CD4-positive, alpha-beta memory T cell (primary cell): ENCODE results near the gene AP3D1. TPM values are rescaled to one million over a fixed set of nuclear protein-coding genes. Genes with fewer than 3 reads are reported as not detected.

ENCODE experiments used
- CTCF ChIA-PET: fragments of 350-600 bp; sonication (Branson Sonifier 250); formaldehyde crosslinking; loops from one replicate; lab custom pipeline; 2021; ENCODE audit warnings: inconsistent platforms; ENCODE audit not compliant: partially characterized antibody; lab: Charles Lee
- POLR2A ChIA-PET: fragments of 350-600 bp; sonication (Branson Sonifier 250); formaldehyde crosslinking; loops from one replicate; lab custom pipeline; 2021; ENCODE audit not compliant: partially characterized antibody; lab: Charles Lee
- DNase-seq, 5 donors: peaks; one replicate each; pipeline versions ENCODE4 v3.0.0 to v3.0.0-alpha.2; 2020 to 2022; ENCODE audit warnings: mixed read lengths in 1 of 5
- H3K27ac ChIP-seq: one replicate; pipeline ENCODE4 v1.7.0; 2013; ENCODE audit warnings: low read depth, low read length
- H3K27me3 ChIP-seq: 2 replicates; pipeline ENCODE4 v1.7.0; 2013; ENCODE audit warnings: mild to moderate bottlenecking, low read length, moderate library complexity; ENCODE audit not compliant: insufficient read depth
- H3K36me3 ChIP-seq: 2 replicates; pipeline ENCODE4 v1.7.0; 2013; ENCODE audit warnings: mild to moderate bottlenecking, low read length, moderate library complexity; ENCODE audit not compliant: insufficient read depth
- H3K4me1 ChIP-seq: 2 replicates; pipeline ENCODE4 v1.7.0; 2013; ENCODE audit warnings: mild to moderate bottlenecking, low read length, moderate library complexity; ENCODE audit not compliant: insufficient read depth
- H3K4me3 ChIP-seq, 2 donors: one replicate each; pipeline ENCODE4 v1.7.0; 2013; ENCODE audit warnings: low read length in 2 of 2, mild to moderate bottlenecking in 1 of 2
- H3K9me3 ChIP-seq, 2 donors: one replicate each; pipeline ENCODE4 v1.7.0; 2013; ENCODE audit warnings: low read length in 2 of 2, control low read depth in 1 of 2; ENCODE audit not compliant: control insufficient read depth in 1 of 2
- H3K27ac Mint-ChIP-seq, 7 donors: one replicate each; pipeline ENCODE4 v1.8.0; 2020 to 2021; ENCODE audit warnings: mixed read lengths in 7 of 7, mild to moderate bottlenecking in 6 of 7, inconsistent platforms in 3 of 7, moderate library complexity in 3 of 7
- H3K27me3 Mint-ChIP-seq, 2 donors: one replicate each; pipeline ENCODE4 v1.8.0; 2020 to 2021; ENCODE audit warnings: mixed read lengths in 2 of 2
- H3K36me3 Mint-ChIP-seq, 2 donors: one replicate each; pipeline ENCODE4 v1.8.0; 2020 to 2021; ENCODE audit warnings: mixed read lengths in 2 of 2, inconsistent platforms in 1 of 2, mild to moderate bottlenecking in 1 of 2
- H3K4me1 Mint-ChIP-seq, 4 donors: one replicate each; pipeline ENCODE4 v1.8.0; 2020 to 2021; ENCODE audit warnings: mixed read lengths in 4 of 4, mild to moderate bottlenecking in 1 of 4
- H3K4me3 Mint-ChIP-seq, 8 donors: one replicate each; pipeline ENCODE4 v1.8.0; 2020 to 2021; ENCODE audit warnings: mixed read lengths in 8 of 8, mild to moderate bottlenecking in 7 of 8, moderate library complexity in 6 of 8, inconsistent platforms in 3 of 8
- H3K9me3 Mint-ChIP-seq, 8 donors: one replicate each; pipeline ENCODE4 v1.8.0; 2020 to 2021; ENCODE audit warnings: mixed read lengths in 8 of 8, mild to moderate bottlenecking in 5 of 8, inconsistent platforms in 3 of 8, moderate library complexity in 1 of 8
- intact Hi-C: fragments of 100-400 bp; cut with micrococcal nuclease; formaldehyde crosslinking; loops from one replicate; pipeline ENCODE4 v1.15.1; 2023
- polyA plus RNA-seq, 2 donors: library from polyadenylated mRNA; unstranded; fragments of 300-500 nt; fragmentation: Illumina TruSeq; gene quantifications; one replicate each; pipeline ENCODE4 v1.2.3, GENCODE V29; 2021
- total RNA-seq, 2 experiments: library from RNA; stranded (reverse); gene quantifications; one replicate each; pipeline ENCODE4 v1.2.3, GENCODE V29; 2021

AP3D1 gene
- total and polyA plus RNA-seq, 4 experiments from 2014 or later, result 6.7 to 87.2 (median 69.8) TPM

- peak overlapping the region; percentile 97 for H3K27ac ChIP-seq
- H3K36me3 Mint-ChIP-seq, result peaks cover 0 to 4% of the 10 kb centered on the region in 2 donors
- H3K27me3 ChIP-seq, result no peaks in the 10 kb centered on the region
- H3K27ac Mint-ChIP-seq, result peak overlapping the region; percentile 97 to 99 (median 99)
- H3K9me3 Mint-ChIP-seq, result no peaks in the 10 kb centered on the region
- H3K4me3 ChIP-seq, result peak overlapping the region; percentile 2 to 87
- no peak for DNase-seq
- no peaks in the 10 kb centered on the region for H3K36me3 ChIP-seq
- no peaks in the 10 kb centered on the region for H3K9me3 ChIP-seq
- no peaks in the 10 kb centered on the region for H3K27me3 Mint-ChIP-seq
- intact Hi-C loops, result loop anchor here (1.0 to 2.0 kb wide), 4 partner anchors 10 to 42 kb away; partner anchors contain the start of genes IZUMO4, MKNK2 and MOB3A
- CTCF ChIA-PET, result interaction anchor here (1.5 to 2.9 kb wide), 2 partner anchors 9 kb away, joined by 5 to 9 read pairs; no protein-coding TSS in a partner anchor
- peaks cover 60% of the 10 kb centered on the region for H3K4me1 ChIP-seq
- H3K4me1 Mint-ChIP-seq, result peaks cover 15 to 57% (median 36%) of the 10 kb centered on the region in 4 donors
- H3K4me3 Mint-ChIP-seq, result peak overlapping the region; percentile 79 to 98 (median 92)
- POLR2A ChIA-PET, result interaction anchor here (0.8 to 6.7 kb wide), 17 partner anchors 9 to 163 kb away, joined by 3 to 88 read pairs (median 5); partner anchors contain the start of genes BTBD2, MKNK2 and MOB3A
These were observed 90.4 kb downstream of the AP3D1 start for GRCh38 chr19:2060884-2061494.

- ChIA-PET CTCF (interaction anchor here (0.7 to 2.9 kb wide), 2 partner anchors 8 to 40 kb away, joined by 4 to 9 read pairs; no protein-coding TSS in a partner anchor), POLR2A (interaction anchor here (0.6 to 6.7 kb wide), 7 partner anchors 10 to 44 kb away, joined by 3 to 88 read pairs (median 6); partner anchors contain the start of genes BTBD2 and MKNK2)
- Mint-ChIP-seq H3K27ac (peak overlapping the region; percentile 97 to 99 (median 99)), H3K4me3 (peak overlapping the region; percentile 79 to 92 (median 90)), H3K36me3 (peaks cover 0 to 4% of the 10 kb centered on the region in 2 donors), H3K4me1 (peaks cover 21 to 68% (median 46%) of the 10 kb centered on the region in 4 donors), H3K27me3 (no peaks in the 10 kb centered on the region), H3K9me3 (no peaks in the 10 kb centered on the region)
- H3K4me1 ChIP-seq, result peaks cover 69% of the 10 kb centered on the region
- intact Hi-C loops, result loop anchor here (2.0 kb wide), 2 partner anchors 17 to 41 kb away; no protein-coding TSS in a partner anchor
- no peak for DNase-seq
- no peaks in the 10 kb centered on the region for H3K36me3 ChIP-seq
- no peaks in the 10 kb centered on the region for H3K9me3 ChIP-seq
- H3K4me3 ChIP-seq, result no peak overlapping the region
- no peaks in the 10 kb centered on the region for H3K27me3 ChIP-seq
- peak overlapping the region; percentile 97 for H3K27ac ChIP-seq
These were observed 91.8 kb downstream of the AP3D1 start for GRCh38 chr19:2059422-2060201.

GRCh38 chr19:2058570-2059421, 92.6 kb downstream of the AP3D1 start:
- Mint-ChIP-seq H3K4me3 (peak overlapping the region; percentile 26 to 69 (median 44)), H3K36me3 (peaks cover 0 to 4% of the 10 kb centered on the region in 2 donors), H3K27ac (peak overlapping the region; percentile 73 to 95 (median 85)), H3K9me3 (no peaks in the 10 kb centered on the region), H3K4me1 (peaks cover 19 to 72% (median 47%) of the 10 kb centered on the region in 4 donors), H3K27me3 (no peaks in the 10 kb centered on the region)
- DNase-seq, result no peak
- Histone ChIP-seq H3K9me3 (no peaks in the 10 kb centered on the region), H3K36me3 (no peaks in the 10 kb centered on the region), H3K4me3 (no peak overlapping the region), H3K27ac (peak overlapping the region; percentile 97), H3K4me1 (peaks cover 69% of the 10 kb centered on the region), H3K27me3 (no peaks in the 10 kb centered on the region)
- CTCF ChIA-PET, result interaction anchor here (0.7 kb wide), 1 partner anchor 39 kb away, joined by 4 read pairs; no protein-coding TSS in a partner anchor
- intact Hi-C loops, result no loop called here
- POLR2A ChIA-PET, result interaction anchor here (1.0 to 6.7 kb wide), 7 partner anchors 9 to 117 kb away, joined by 3 to 88 read pairs (median 24); partner anchors contain the start of gene MKNK2

GRCh38 chr19:2057484-2058469, 93.6 kb downstream of the AP3D1 start:
- Histone ChIP-seq H3K27ac (peak overlapping the region; percentile 97), H3K9me3 (no peaks in the 10 kb centered on the region), H3K36me3 (no peaks in the 10 kb centered on the region), H3K27me3 (no peaks in the 10 kb centered on the region), H3K4me1 (peaks cover 68% of the 10 kb centered on the region), H3K4me3 (no peak overlapping the region)
- Mint-ChIP-seq H3K27ac (peak overlapping the region in 6 of 7 donors; percentile 84 to 95 (median 89)), H3K4me3 (peak overlapping the region in 7 of 8 donors; percentile 36 to 65 (median 52)), H3K27me3 (no peaks in the 10 kb centered on the region), H3K9me3 (no peaks in the 10 kb centered on the region), H3K4me1 (peaks cover 19 to 75% (median 49%) of the 10 kb centered on the region in 4 donors), H3K36me3 (peaks cover 0 to 4% of the 10 kb centered on the region in 2 donors)
- CTCF ChIA-PET, result no interaction called here
- intact Hi-C loops, result no loop called here
- DNase-seq, result no peak
- POLR2A ChIA-PET, result interaction anchor here (0.6 to 6.7 kb wide), 7 partner anchors 9 to 116 kb away, joined by 3 to 75 read pairs (median 9); no protein-coding TSS in a partner anchor

DNA sequence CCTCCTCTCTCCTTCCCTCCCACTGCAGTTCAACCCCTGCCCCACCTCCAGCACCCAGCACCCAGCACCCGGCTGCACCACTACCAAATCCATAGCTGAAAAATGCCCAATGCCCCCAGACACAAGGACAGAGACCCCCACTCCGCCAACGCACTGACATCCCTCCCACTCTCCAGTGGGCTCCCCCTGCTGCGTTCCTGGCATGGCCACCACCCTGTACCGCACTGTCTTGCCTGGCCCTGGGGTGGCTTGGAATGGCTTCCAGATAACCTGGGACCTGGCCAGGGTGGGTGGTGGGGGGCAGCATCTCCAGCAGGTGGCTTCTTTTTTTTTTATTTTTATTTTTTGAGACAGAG, 94.6 kb downstream of the AP3D1 start:
- Histone ChIP-seq H3K9me3 (no peaks in the 10 kb centered on the region), H3K27me3 (no peaks in the 10 kb centered on the region), H3K27ac (peak overlapping the region; percentile 28), H3K36me3 (no peaks in the 10 kb centered on the region), H3K4me1 (peaks cover 68% of the 10 kb centered on the region), H3K4me3 (no peak overlapping the region)
- intact Hi-C loops, result no loop called here
- Mint-ChIP-seq H3K27me3 (no peaks in the 10 kb centered on the region), H3K27ac (peak overlapping the region; percentile 85 to 95 (median 90)), H3K36me3 (peaks cover 0 to 4% of the 10 kb centered on the region in 2 donors), H3K9me3 (no peaks in the 10 kb centered on the region), H3K4me1 (peaks cover 20 to 76% (median 48%) of the 10 kb centered on the region in 4 donors), H3K4me3 (peak overlapping the region in 7 of 8 donors; percentile 32 to 73 (median 57))
- CTCF ChIA-PET, result interaction anchor here (0.6 to 1.1 kb wide), 2 partner anchors 14 to 27 kb away, joined by 3 read pairs; no protein-coding TSS in a partner anchor
- DNase-seq, result no peak
- POLR2A ChIA-PET, result interaction anchor here (0.6 to 6.7 kb wide), 5 partner anchors 10 to 38 kb away, joined by 3 to 75 read pairs (median 12); no protein-coding TSS in a partner anchor
